B cell (primary cell): Measurements from ENCODE around the gene OR5D14. TPM values are rescaled to one million over a fixed set of nuclear protein-coding genes. Genes with fewer than 3 reads are reported as not detected.

Source experiments
- ATAC-seq: fragments of 200-7000 bp; cut with Tn5 transposase; one replicate; pipeline ENCODE4 v1.10.0; 2021; ENCODE audit warnings: low read depth, mild to moderate bottlenecking, moderate number of reproducible peaks, moderate library complexity
- CTCF ChIA-PET: fragments of 350-600 bp; sonication (Branson Sonifier 250); formaldehyde crosslinking; loops from one replicate; lab custom pipeline; 2021; ENCODE audit warnings: antibody characterized with exemption, inconsistent platforms; lab: Charles Lee
- POLR2A ChIA-PET: fragments of 350-600 bp; sonication (Branson Sonifier 250); formaldehyde crosslinking; loops from one replicate; lab custom pipeline; 2021; ENCODE audit warnings: antibody characterized with exemption; lab: Charles Lee
- DNase-seq: peaks from one replicate; pipeline ENCODE4 v3.0.0; 2013
- H2AFZ ChIP-seq: 2 replicates; pipeline ENCODE4 v1.6.1; 2012; ENCODE audit warnings: mild to moderate bottlenecking, low read depth, low read length; ENCODE audit not compliant: insufficient read depth, poor library complexity, severe bottlenecking
- H3K27ac ChIP-seq, 2 donors: 1 replicate in 1 of 2; 2 replicates in 1 of 2; pipeline ENCODE4 v1.5.1; 2012 to 2013; ENCODE audit warnings: low read length in 2 of 2, mild to moderate bottlenecking in 2 of 2, moderate library complexity in 1 of 2
- H3K27me3 ChIP-seq, 4 experiments: fragments of 200-600 bp in 1 of 4; sonication (generic) in 1 of 4; replicated peaks in 1 of 4; 1 replicate in 2 of 4; 2 replicates in 2 of 4; pipeline versions ENCODE4 v1.6.1 to v1.7.0; 2013 to 2016; ENCODE audit warnings: low read length in 3 of 4, mild to moderate bottlenecking in 2 of 4, mixed read lengths in 1 of 4, moderate library complexity in 1 of 4; ENCODE audit not compliant: insufficient read depth in 4 of 4, control insufficient read depth in 3 of 4; ENCODE audit errors: control extremely low read depth in 1 of 4
- H3K36me3 ChIP-seq, 2 experiments: replicated peaks in 1 of 2; 1 replicate in 1 of 2; 2 replicates in 1 of 2; pipeline versions ENCODE4 v1.6.1 to v1.7.1; 2013; ENCODE audit warnings: low read length in 1 of 2; ENCODE audit not compliant: insufficient read depth in 2 of 2, control insufficient read depth in 1 of 2; ENCODE audit errors: control extremely low read depth in 1 of 2, extremely low read depth in 1 of 2
- H3K4me1 ChIP-seq, 2 donors: fragments of 200-600 bp in 1 of 2; sonication (generic) in 1 of 2; 1 replicate in 1 of 2; 2 replicates in 1 of 2; pipeline versions ENCODE4 v1.5.1 to v1.6.1; 2013 to 2017; ENCODE audit warnings: low read length in 2 of 2; ENCODE audit not compliant: control insufficient read depth in 2 of 2, insufficient read depth in 2 of 2
- H3K4me2 ChIP-seq: replicated peaks from 2 replicates; pipeline ENCODE3; 2012; ENCODE audit warnings: mild to moderate bottlenecking, low read depth, low read length; ENCODE audit not compliant: poor library complexity, severe bottlenecking
- H3K4me3 ChIP-seq, 5 experiments: fragments of 200-600 bp in 1 of 5; sonication (generic) in 1 of 5; 1 replicate in 3 of 5; 2 replicates in 2 of 5; pipeline versions ENCODE4 v1.5.1 to v1.7.0; 2011 to 2016; ENCODE audit warnings: low read length in 4 of 5, mild to moderate bottlenecking in 4 of 5, low read depth in 2 of 5, control low read depth in 1 of 5, moderate library complexity in 1 of 5; ENCODE audit not compliant: insufficient read depth in 1 of 5; ENCODE audit errors: control extremely low read depth in 1 of 5, extremely low read depth in 1 of 5
- H3K79me2 ChIP-seq: fragments of 200-600 bp; sonication (generic); one replicate; pipeline ENCODE4 v1.6.0; 2016; ENCODE audit warnings: low read length; ENCODE audit not compliant: control insufficient read depth, insufficient read depth
- H3K9ac ChIP-seq: fragments of 200-600 bp; sonication (generic); 2 replicates; pipeline ENCODE4 v1.6.1; 2017; ENCODE audit warnings: mild to moderate bottlenecking, low read length, moderate library complexity
- H3K9me3 ChIP-seq, 3 donors: one replicate each; pipeline versions ENCODE4 v1.6.1 to v1.7.1; 2013; ENCODE audit warnings: low read length in 2 of 3; ENCODE audit not compliant: control insufficient read depth in 2 of 3, insufficient read depth in 1 of 3; ENCODE audit errors: control extremely low read depth in 1 of 3
- H4K20me1 ChIP-seq: 2 replicates; pipeline ENCODE4 v1.6.0; 2012; ENCODE audit warnings: mild to moderate bottlenecking, low read length; ENCODE audit not compliant: insufficient read depth, control insufficient read depth, poor library complexity, severe bottlenecking
- H3K27ac Mint-ChIP-seq: one replicate; pipeline ENCODE4 v1.8.0; 2021; ENCODE audit warnings: mixed read lengths
- H3K27me3 Mint-ChIP-seq: one replicate; pipeline ENCODE4 v1.8.0; 2021; ENCODE audit warnings: mixed read lengths
- H3K4me1 Mint-ChIP-seq: one replicate; pipeline ENCODE4 v1.8.0; 2021; ENCODE audit warnings: mixed read lengths
- H3K4me3 Mint-ChIP-seq: one replicate; pipeline ENCODE4 v1.8.0; 2021; ENCODE audit warnings: mixed read lengths
- H3K9me3 Mint-ChIP-seq: one replicate; pipeline ENCODE4 v1.8.0; 2022; ENCODE audit warnings: mixed read lengths; ENCODE audit not compliant: insufficient read depth
- EZH2 ChIP-seq: IDR thresholded peaks from 2 replicates; pipeline ENCODE4 v1.6.1; 2012; ENCODE audit warnings: borderline replicate concordance, low read depth, mild to moderate bottlenecking, moderate library complexity, low read length; ENCODE audit not compliant: insufficient read depth, poor library complexity, severe bottlenecking
- WGBS: methylation state at CpG from one replicate; pipeline ENCODE4 v1.1.5; 2013; ENCODE audit warnings: missing lambda C conversion rate; ENCODE audit not compliant: insufficient coverage; 5-methylcytosine and 5-hydroxymethylcytosine counted together
- intact Hi-C: fragments of 100-400 bp; cut with micrococcal nuclease; formaldehyde crosslinking; loops from one replicate; pipeline ENCODE4 v1.10.0; 2022
- polyA plus RNA-seq: library from polyadenylated mRNA; depleted of rRNA; stranded (reverse); fragments of >200 nt; gene quantifications from 2 replicates; pipeline ENCODE4 v1.2.3, GENCODE V29; 2012
- total RNA-seq, 2 donors: library from RNA; stranded (reverse); fragments of 120-200 nt in 1 of 2; gene quantifications; 1 replicate in 1 of 2; 2 replicates in 1 of 2; pipeline versions ENCODE4 v1.2.3 to v1.2.4, GENCODE V29; 2013 to 2022
- TF ChIP-seq, protein P1 (sequence below): fragments of 200-600 bp; IDR thresholded peaks from one replicate; pipeline ENCODE4 v1.8.0; 2022; ENCODE audit warnings: antibody characterized with exemption, mild to moderate bottlenecking

The OR5D14 gene
- total and polyA plus RNA-seq, 2 donors (not counting 1 experiment from before 2014, with no cell fraction given) = not detected

DNA sequence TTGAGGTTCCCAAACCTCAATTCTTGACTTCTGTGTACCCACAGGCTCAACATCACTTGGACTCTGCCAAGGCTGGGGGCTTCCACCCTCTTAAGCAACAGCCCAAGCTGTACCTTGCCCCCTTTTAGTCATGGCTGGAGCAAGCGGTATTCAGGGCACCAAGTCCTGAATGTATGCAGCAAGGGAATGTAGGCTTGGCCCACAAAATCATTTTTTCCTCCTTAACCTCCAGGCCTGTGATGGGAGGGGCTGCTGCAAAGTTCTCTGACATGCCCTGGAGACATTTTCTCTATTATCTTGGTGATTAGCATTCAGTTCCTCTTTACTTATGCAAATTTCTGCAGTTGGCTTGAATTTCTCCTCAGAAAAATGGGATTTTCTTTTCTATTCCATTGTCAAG, 10.9 kb downstream of the OR5D14 start:
- Histone ChIP-seq H3K9ac (no peak overlapping the region), H3K4me2 (no peak overlapping the region), H3K27ac (no peak overlapping the region), H2AFZ (no peak overlapping the region), H3K4me1 (no peaks in the 10 kb centered on the region), H3K79me2 (no peaks in the 10 kb centered on the region), H3K4me3 (no peak overlapping the region), H4K20me1 (no peaks in the 10 kb centered on the region), H3K9me3 (peaks cover 0 to 8% (median 1%) of the 10 kb centered on the region in 3 donors), H3K36me3 (no peaks in the 10 kb centered on the region), H3K27me3 (no peaks in the 10 kb centered on the region)
- TF ChIP-seq EZH2 = no peak
- TF ChIP-seq, protein P1, sequence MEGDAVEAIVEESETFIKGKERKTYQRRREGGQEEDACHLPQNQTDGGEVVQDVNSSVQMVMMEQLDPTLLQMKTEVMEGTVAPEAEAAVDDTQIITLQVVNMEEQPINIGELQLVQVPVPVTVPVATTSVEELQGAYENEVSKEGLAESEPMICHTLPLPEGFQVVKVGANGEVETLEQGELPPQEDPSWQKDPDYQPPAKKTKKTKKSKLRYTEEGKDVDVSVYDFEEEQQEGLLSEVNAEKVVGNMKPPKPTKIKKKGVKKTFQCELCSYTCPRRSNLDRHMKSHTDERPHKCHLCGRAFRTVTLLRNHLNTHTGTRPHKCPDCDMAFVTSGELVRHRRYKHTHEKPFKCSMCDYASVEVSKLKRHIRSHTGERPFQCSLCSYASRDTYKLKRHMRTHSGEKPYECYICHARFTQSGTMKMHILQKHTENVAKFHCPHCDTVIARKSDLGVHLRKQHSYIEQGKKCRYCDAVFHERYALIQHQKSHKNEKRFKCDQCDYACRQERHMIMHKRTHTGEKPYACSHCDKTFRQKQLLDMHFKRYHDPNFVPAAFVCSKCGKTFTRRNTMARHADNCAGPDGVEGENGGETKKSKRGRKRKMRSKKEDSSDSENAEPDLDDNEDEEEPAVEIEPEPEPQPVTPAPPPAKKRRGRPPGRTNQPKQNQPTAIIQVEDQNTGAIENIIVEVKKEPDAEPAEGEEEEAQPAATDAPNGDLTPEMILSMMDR = no peak
- Mint-ChIP-seq H3K4me1 (no peaks in the 10 kb centered on the region), H3K9me3 (peaks cover 11% of the 10 kb centered on the region), H3K27me3 (no peaks in the 10 kb centered on the region), H3K4me3 (no peak overlapping the region), H3K27ac (no peak overlapping the region)
- ATAC-seq (no peak), DNase-seq (no peak)
- no CpG with 5 or more reads among the region's 1 CpG for WGBS
- ChIA-PET POLR2A (no interaction called here), CTCF (no interaction called here)
- intact Hi-C loops = no loop called here

DNA sequence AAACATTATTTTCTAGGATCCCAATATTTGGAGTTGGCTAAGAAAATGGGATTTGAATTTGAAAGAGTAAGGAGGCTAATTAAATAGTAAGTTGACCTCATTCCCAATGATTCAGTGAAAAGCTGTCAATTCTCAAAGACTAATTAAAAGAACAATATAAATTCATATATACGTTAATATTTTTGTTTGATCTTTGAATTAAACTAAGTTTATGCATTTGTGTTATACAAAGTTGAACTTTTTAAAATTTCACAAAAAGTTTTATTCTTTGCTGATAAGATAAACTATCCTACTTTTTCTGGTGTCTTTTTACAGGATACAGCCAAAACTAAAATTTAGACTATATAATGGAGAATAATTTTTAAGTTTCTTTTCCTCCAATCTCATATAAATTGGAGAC, 15.7 kb downstream of the OR5D14 start, which contains the start of gene OR5L1:
Gene OR5L1, plus strand, starts transcription at position 301 of the 400 bp plus-strand sequence. CDS start 100 bp downstream, outside the sequence.
- ATAC-seq = no peak
- intact Hi-C loops = no loop called here
- Histone ChIP-seq H3K4me1 (no peaks in the 10 kb centered on the region), H3K4me2 (no peak within 1 kb of the TSS), H3K79me2 (no peaks in the 10 kb centered on the region), H3K9ac (no peak within 1 kb of the TSS), H3K9me3 (peaks cover 0 to 3% (median 1%) of the 10 kb centered on the region in 3 donors), H3K4me3 (no peak within 1 kb of the TSS), H3K36me3 (no peaks in the 10 kb centered on the region), H3K27me3 (no peaks in the 10 kb centered on the region), H3K27ac (no peak within 1 kb of the TSS), H4K20me1 (no peaks in the 10 kb centered on the region), H2AFZ (no peak within 1 kb of the TSS)
- TF ChIP-seq EZH2 = no peak
- TF ChIP-seq, protein P1 = no peak
- Mint-ChIP-seq H3K27ac (no peak within 1 kb of the TSS), H3K9me3 (peaks cover 9% of the 10 kb centered on the region), H3K27me3 (no peaks in the 10 kb centered on the region), H3K4me1 (no peaks in the 10 kb centered on the region), H3K4me3 (no peak within 1 kb of the TSS)
- no peak for DNase-seq
- ChIA-PET CTCF (no interaction called here), POLR2A (no interaction called here)
- no CpG with 5 or more reads among the region's 1 CpG for WGBS
